H9 (cell line): ENCODE data around the gene LIN7A. TPM values are rescaled to one million over a fixed set of nuclear protein-coding genes. Genes with fewer than 3 reads are reported as not detected.

Experiments used
- DNase-seq: peaks from one replicate; pipeline ENCODE4 v3.0.0-alpha.2; 2017
- H2AFZ ChIP-seq: one replicate; pipeline ENCODE4 v1.6.1; 2013; ENCODE audit warnings: mild to moderate bottlenecking, low read length, control low read depth, moderate library complexity
- H2AK5ac ChIP-seq: 2 replicates; pipeline ENCODE4 v1.6.1; 2013; ENCODE audit warnings: low read length, control low read depth, mixed read lengths; ENCODE audit not compliant: insufficient read length
- H2BK120ac ChIP-seq: one replicate; pipeline ENCODE4 v1.6.1; 2013; ENCODE audit warnings: low read depth, mild to moderate bottlenecking, low read length, control low read depth, inconsistent platforms; ENCODE audit not compliant: poor library complexity, severe bottlenecking
- H2BK12ac ChIP-seq: 2 replicates; pipeline ENCODE4 v1.6.1; 2013; ENCODE audit warnings: low read length, control low read depth, mixed read lengths, low read depth; ENCODE audit not compliant: insufficient read length
- H2BK15ac ChIP-seq: 2 replicates; pipeline ENCODE4 v1.6.1; 2013; ENCODE audit warnings: low read depth, low read length, control low read depth
- H2BK20ac ChIP-seq: one replicate; pipeline ENCODE4 v1.6.1; 2013; ENCODE audit warnings: low read depth, mild to moderate bottlenecking, low read length, control low read depth, inconsistent platforms; ENCODE audit not compliant: poor library complexity, severe bottlenecking
- H2BK5ac ChIP-seq: 2 replicates; pipeline ENCODE4 v1.6.1; 2013; ENCODE audit warnings: low read length, control low read depth, mixed read lengths; ENCODE audit not compliant: insufficient read length
- H3K14ac ChIP-seq: 2 replicates; pipeline ENCODE4 v1.6.1; 2013; ENCODE audit warnings: low read length, control low read depth; ENCODE audit not compliant: insufficient read depth
- H3K18ac ChIP-seq: 2 replicates; pipeline ENCODE4 v1.6.1; 2013; ENCODE audit warnings: low read depth, mild to moderate bottlenecking, mixed read lengths, low read length, control low read depth; ENCODE audit not compliant: insufficient read length
- H3K23ac ChIP-seq: 2 replicates; pipeline ENCODE4 v1.6.1; 2013; ENCODE audit warnings: low read length, control low read depth, mixed read lengths, low read depth; ENCODE audit not compliant: insufficient read length
- H3K23me2 ChIP-seq: 2 replicates; pipeline ENCODE4 v1.6.1; 2013; ENCODE audit warnings: low read depth, mild to moderate bottlenecking, mixed read lengths, low read length, control low read depth; ENCODE audit not compliant: insufficient read length, poor library complexity, severe bottlenecking
- H3K27ac ChIP-seq: 2 replicates; pipeline ENCODE4 v1.5.1; 2013; ENCODE audit warnings: low read length, control low read depth, mixed read lengths, low read depth; ENCODE audit not compliant: insufficient read length
- H3K27me3 ChIP-seq: 2 replicates; pipeline ENCODE4 v1.6.1; 2013; ENCODE audit warnings: low read length, control low read depth, inconsistent platforms; ENCODE audit not compliant: insufficient read depth
- H3K4ac ChIP-seq: 2 replicates; pipeline ENCODE4 v1.6.1; 2013; ENCODE audit warnings: low read depth, mild to moderate bottlenecking, control low read depth, inconsistent platforms, low read length, moderate library complexity
- H3K4me1 ChIP-seq: 2 replicates; pipeline ENCODE4 v1.6.1; 2013; ENCODE audit warnings: low read length, control low read depth, inconsistent platforms; ENCODE audit not compliant: insufficient read depth
- H3K4me2 ChIP-seq: 2 replicates; pipeline ENCODE4 v1.6.1; 2013; ENCODE audit warnings: low read length, control low read depth, mixed read lengths; ENCODE audit not compliant: insufficient read length, insufficient read depth
- H3K56ac ChIP-seq: 2 replicates; pipeline ENCODE4 v1.6.1; 2013; ENCODE audit warnings: low read depth, mild to moderate bottlenecking, mixed read lengths, low read length, control low read depth; ENCODE audit not compliant: insufficient read length
- H3K79me1 ChIP-seq: 2 replicates; pipeline ENCODE4 v1.6.1; 2013; ENCODE audit warnings: low read depth, mild to moderate bottlenecking, moderate library complexity, low read length, control low read depth, inconsistent platforms; ENCODE audit not compliant: insufficient read depth, poor library complexity, severe bottlenecking
- H3K79me2 ChIP-seq: 2 replicates; pipeline ENCODE4 v1.6.1; 2013; ENCODE audit warnings: low read length, control low read depth, inconsistent platforms; ENCODE audit not compliant: insufficient read depth
- H3K9ac ChIP-seq: 2 replicates; pipeline ENCODE4 v1.6.1; 2013; ENCODE audit warnings: low read length, control low read depth, mixed read lengths; ENCODE audit not compliant: insufficient read length; ENCODE audit errors: extremely low read depth
- H3K9me3 ChIP-seq: one replicate; pipeline ENCODE4 v1.6.1; 2013; ENCODE audit warnings: low read depth, low read length, inconsistent platforms; ENCODE audit not compliant: control insufficient read depth
- H3T11ph ChIP-seq: one replicate; pipeline ENCODE4 v1.6.1; 2013; ENCODE audit warnings: mild to moderate bottlenecking, low read length, control low read depth, inconsistent platforms
- H4K20me1 ChIP-seq: one replicate; pipeline ENCODE4 v1.6.1; 2013; ENCODE audit not compliant: control insufficient read depth, insufficient read length, insufficient read depth
- H4K5ac ChIP-seq: 2 replicates; pipeline ENCODE4 v1.6.1; 2013; ENCODE audit warnings: low read depth, mild to moderate bottlenecking, mixed read lengths, low read length, control low read depth; ENCODE audit not compliant: insufficient read length
- H4K8ac ChIP-seq: replicated peaks from 2 replicates; pipeline ENCODE4 v1.6.1; 2013; ENCODE audit warnings: low read length, control low read depth, mixed read lengths, low read depth; ENCODE audit not compliant: insufficient read length
- H4K91ac ChIP-seq: 2 replicates; pipeline ENCODE4 v1.6.1; 2013; ENCODE audit warnings: low read depth, mild to moderate bottlenecking, moderate library complexity, mixed read lengths, low read length, control low read depth; ENCODE audit not compliant: insufficient read length
- H3K27ac Mint-ChIP-seq, 3 experiments: 2 replicates in 2 of 3; 3 replicates in 1 of 3; pipeline ENCODE4 v1.8.0; 2020 to 2021; ENCODE audit warnings: mixed read lengths in 3 of 3, mild to moderate bottlenecking in 1 of 3, moderate library complexity in 1 of 3
- H3K27me3 Mint-ChIP-seq: 2 replicates; pipeline ENCODE4 v1.8.0; 2021; ENCODE audit warnings: low read depth, mild to moderate bottlenecking, moderate library complexity, mixed read lengths
- H3K36me3 Mint-ChIP-seq, 3 experiments: 2 replicates in 2 of 3; 3 replicates in 1 of 3; pipeline ENCODE4 v1.8.0; 2020 to 2021; ENCODE audit warnings: low read depth in 3 of 3, mixed read lengths in 3 of 3; ENCODE audit not compliant: insufficient read depth in 1 of 3
- H3K4me1 Mint-ChIP-seq, 2 experiments: 2 replicates each; pipeline ENCODE4 v1.8.0; 2020; ENCODE audit warnings: mixed read lengths in 2 of 2
- H3K4me3 Mint-ChIP-seq, 2 experiments: 2 replicates in 1 of 2; 3 replicates in 1 of 2; pipeline ENCODE4 v1.8.0; 2020 to 2021; ENCODE audit warnings: mild to moderate bottlenecking in 2 of 2, mixed read lengths in 2 of 2, moderate library complexity in 1 of 2
- H3K9me3 Mint-ChIP-seq, 2 experiments: 2 replicates in 1 of 2; 3 replicates in 1 of 2; pipeline ENCODE4 v1.8.0; 2020; ENCODE audit warnings: mild to moderate bottlenecking in 2 of 2, mixed read lengths in 2 of 2, moderate library complexity in 1 of 2
- WGBS: extraction: QIAGEN DNeasy Blood & Tissue Kit; methylation state at CpG from one replicate; pipeline ENCODE4 v1.1.7; 2013; ENCODE audit warnings: missing lambda C conversion rate, low lambda C conversion rate, mixed read lengths; ENCODE audit not compliant: insufficient read length; ENCODE audit errors: extremely low coverage; 5-methylcytosine and 5-hydroxymethylcytosine counted together
- total RNA-seq: library from RNA; stranded (reverse); gene quantifications from 2 replicates; pipeline ENCODE4 v1.2.1, GENCODE V29; 2021
- TF ChIP-seq, protein P1 (sequence below): fragments of 200-600 bp; sonication (generic); conservative IDR thresholded peaks from 3 replicates; pipeline ENCODE4 v1.8.0; 2021; ENCODE audit warnings: antibody characterized with exemption, mild to moderate bottlenecking

Gene LIN7A
- total RNA-seq, 1 experiment from 2014 or later = 18.3 TPM

GRCh38 chr12:80925983-80926382 lies 11.8 kb downstream of the LIN7A start:
- H3K56ac ChIP-seq = no peak overlapping the region
- H4K20me1 ChIP-seq = no peaks in the 10 kb centered on the region
- no peak overlapping the region for H2BK12ac ChIP-seq
- no peak overlapping the region for H2AK5ac ChIP-seq
- no peak overlapping the region for H3K18ac ChIP-seq
- H3K36me3 Mint-ChIP-seq = peaks cover 6 to 9% (median 7%) of the 10 kb centered on the region in 3 experiments; a peak in 5 of 7 replicates
- no peak overlapping the region for H3K27ac Mint-ChIP-seq
- no peak overlapping the region for H3K23ac ChIP-seq
- H3K79me2 ChIP-seq = no peaks in the 10 kb centered on the region
- H3T11ph ChIP-seq = no peak overlapping the region
- no CpG with 5 or more reads among the region's 1 CpG for WGBS
- H3K4me1 ChIP-seq = no peaks in the 10 kb centered on the region
- no peak overlapping the region for H2BK5ac ChIP-seq
- H3K4me3 Mint-ChIP-seq = no peak overlapping the region
- no peak overlapping the region for H4K91ac ChIP-seq
- H4K5ac ChIP-seq = no peak overlapping the region
- no peak overlapping the region for H3K27ac ChIP-seq
- H3K27me3 Mint-ChIP-seq = no peaks in the 10 kb centered on the region
- no peaks in the 10 kb centered on the region for H3K27me3 ChIP-seq
- no peaks in the 10 kb centered on the region for H3K79me1 ChIP-seq
- H4K8ac ChIP-seq = no peak overlapping the region
- TF ChIP-seq, protein P1, sequence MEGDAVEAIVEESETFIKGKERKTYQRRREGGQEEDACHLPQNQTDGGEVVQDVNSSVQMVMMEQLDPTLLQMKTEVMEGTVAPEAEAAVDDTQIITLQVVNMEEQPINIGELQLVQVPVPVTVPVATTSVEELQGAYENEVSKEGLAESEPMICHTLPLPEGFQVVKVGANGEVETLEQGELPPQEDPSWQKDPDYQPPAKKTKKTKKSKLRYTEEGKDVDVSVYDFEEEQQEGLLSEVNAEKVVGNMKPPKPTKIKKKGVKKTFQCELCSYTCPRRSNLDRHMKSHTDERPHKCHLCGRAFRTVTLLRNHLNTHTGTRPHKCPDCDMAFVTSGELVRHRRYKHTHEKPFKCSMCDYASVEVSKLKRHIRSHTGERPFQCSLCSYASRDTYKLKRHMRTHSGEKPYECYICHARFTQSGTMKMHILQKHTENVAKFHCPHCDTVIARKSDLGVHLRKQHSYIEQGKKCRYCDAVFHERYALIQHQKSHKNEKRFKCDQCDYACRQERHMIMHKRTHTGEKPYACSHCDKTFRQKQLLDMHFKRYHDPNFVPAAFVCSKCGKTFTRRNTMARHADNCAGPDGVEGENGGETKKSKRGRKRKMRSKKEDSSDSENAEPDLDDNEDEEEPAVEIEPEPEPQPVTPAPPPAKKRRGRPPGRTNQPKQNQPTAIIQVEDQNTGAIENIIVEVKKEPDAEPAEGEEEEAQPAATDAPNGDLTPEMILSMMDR = no peak
- DNase-seq = no peak
- no peak overlapping the region for H2BK15ac ChIP-seq
- peaks cover 3 to 4% of the 10 kb centered on the region in 2 experiments; a peak in 2 of 5 replicates for H3K9me3 Mint-ChIP-seq
- H3K4ac ChIP-seq = no peak overlapping the region
- H3K9ac ChIP-seq = no peak overlapping the region
- no peaks in the 10 kb centered on the region for H3K9me3 ChIP-seq
- no peaks in the 10 kb centered on the region for H3K23me2 ChIP-seq
- H3K4me1 Mint-ChIP-seq = peaks cover 4% of the 10 kb centered on the region in 2 experiments; a peak in 2 of 4 replicates
- H3K4me2 ChIP-seq = no peak overlapping the region
- H2BK120ac ChIP-seq = no peak overlapping the region
- no peak overlapping the region for H2BK20ac ChIP-seq
- H2AFZ ChIP-seq = no peak overlapping the region
- H3K14ac ChIP-seq = no peak overlapping the region
